GM18502 (cell line): ENCODE measurements around the gene KCNT2.

Experiments used
- ATAC-seq: cut with Tn5 transposase; IDR thresholded peaks from one replicate; pipeline ENCODE4 v1.9.1; 2021; ENCODE audit warnings: mild to moderate bottlenecking; ENCODE audit not compliant: unreplicated experiment, poor library complexity

The KCNT2 gene

GRCh38 chr1:196461521-196461920, 146.7 kb downstream of the KCNT2 start:
- ATAC-seq, result no peak

GRCh38 chr1:196459383-196459782, 148.9 kb downstream of the KCNT2 start:
- ATAC-seq, result no peak

- no peak for ATAC-seq
These were observed 153.4 kb downstream of the KCNT2 start for GRCh38 chr1:196454792-196455191.

- no peak for ATAC-seq
These were observed 157.1 kb downstream of the KCNT2 start for GRCh38 chr1:196451103-196451502.

GRCh38 chr1:196450143-196451095, 157.8 kb downstream of the KCNT2 start:
- ATAC-seq, result no peak

DNA sequence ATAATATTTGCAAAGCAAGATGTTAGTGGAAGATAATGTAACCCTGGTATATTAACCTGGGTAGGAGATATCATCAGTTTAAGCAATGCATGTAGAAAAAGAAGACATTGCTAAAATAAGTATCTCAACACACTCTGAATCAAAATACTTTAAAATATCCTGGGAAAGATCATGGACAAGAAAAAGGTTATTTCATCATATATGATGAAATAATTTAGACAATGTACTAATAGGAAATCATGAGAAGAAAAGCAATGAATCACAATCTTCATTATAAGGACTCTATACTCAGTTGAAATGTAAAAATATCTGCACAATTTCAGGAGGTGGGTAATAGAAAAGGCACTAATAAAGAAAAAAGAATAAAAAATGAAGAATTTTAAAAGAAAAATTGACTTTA, 158.8 kb downstream of the KCNT2 start:
- no peak for ATAC-seq

GRCh38 chr1:196445775-196446174, 162.5 kb downstream of the KCNT2 start:
- ATAC-seq, result no peak

DNA sequence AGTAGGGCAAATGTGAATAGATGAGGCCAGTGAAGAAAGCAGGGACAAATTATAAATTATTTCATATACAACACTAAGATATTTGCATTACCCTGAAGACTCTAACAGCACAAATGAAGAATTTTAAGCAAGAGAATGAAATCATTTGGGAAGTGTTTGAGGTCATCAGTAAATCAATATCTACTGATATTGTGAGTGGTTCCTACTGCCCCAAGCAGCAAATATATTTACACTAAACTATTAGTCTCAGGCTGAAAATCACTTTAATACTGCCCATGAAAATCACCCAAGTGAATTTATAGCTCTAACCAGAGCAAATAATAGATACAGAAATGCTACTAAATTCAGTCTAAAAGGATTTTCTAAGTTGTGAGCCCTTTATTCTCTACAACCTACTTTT, 163.6 kb downstream of the KCNT2 start:
- ATAC-seq, result no peak

DNA sequence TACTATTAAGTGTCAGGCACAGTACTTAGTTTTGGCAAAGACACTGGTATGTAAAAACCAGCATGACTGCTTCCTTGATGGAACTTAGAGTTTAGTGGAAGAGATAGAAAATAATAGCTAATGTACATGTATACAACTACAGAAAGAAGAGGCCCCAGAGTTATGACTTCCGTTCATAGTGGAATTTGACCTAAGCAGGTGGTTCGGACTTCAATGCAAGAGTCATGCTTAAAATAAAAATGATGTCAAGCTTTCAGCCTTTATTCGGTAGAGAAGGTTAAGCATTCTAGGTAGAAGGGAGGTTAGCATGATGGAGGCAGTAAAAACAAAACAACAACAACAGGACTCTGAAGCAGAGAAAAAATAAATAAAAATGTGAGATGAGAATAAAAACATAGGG, 165.9 kb downstream of the KCNT2 start:
- no peak for ATAC-seq

DNA sequence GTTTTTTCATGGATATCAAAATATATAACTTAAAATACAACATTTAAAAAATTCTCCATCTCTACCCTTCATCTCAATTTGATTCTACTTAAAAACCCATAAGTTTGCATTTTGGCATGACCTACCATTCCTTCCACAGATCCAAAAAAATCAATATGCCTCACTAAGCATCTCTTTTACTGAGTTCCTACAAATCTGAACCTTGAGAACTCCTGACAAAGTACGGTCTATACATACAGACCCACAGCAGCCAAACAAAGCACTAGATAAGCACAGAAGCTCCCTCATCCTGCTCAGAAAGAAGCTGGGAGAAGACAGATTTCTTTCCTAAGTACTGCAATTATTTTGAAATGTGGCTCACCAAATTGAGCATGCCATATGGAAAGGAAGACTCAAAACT, 167.5 kb downstream of the KCNT2 start:
- no peak for ATAC-seq

- no peak for ATAC-seq
These were observed 169.9 kb downstream of the KCNT2 start for GRCh38 chr1:196438329-196438728.

- ATAC-seq, result no peak
These were observed 170.6 kb downstream of the KCNT2 start for GRCh38 chr1:196437671-196438070.

DNA sequence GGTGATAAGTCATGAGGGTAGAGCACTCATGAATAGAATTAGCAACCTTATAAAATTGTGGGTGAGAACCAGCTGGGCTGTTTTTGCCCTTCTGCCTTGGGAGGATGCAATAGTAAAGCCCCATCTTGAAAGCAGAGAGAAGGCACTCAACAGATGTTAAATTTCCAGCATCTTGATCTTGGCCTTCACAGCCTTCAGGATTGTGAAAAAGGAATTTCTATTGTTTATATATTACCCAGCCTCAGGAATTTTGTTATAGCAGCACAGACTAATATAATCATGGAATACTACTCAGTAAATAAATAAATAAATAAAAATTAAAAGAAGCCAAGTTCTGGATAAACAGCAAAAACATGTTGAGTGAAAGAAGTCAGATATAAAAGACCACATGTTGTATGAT, 175.2 kb downstream of the KCNT2 start:
- ATAC-seq, result no peak

- ATAC-seq, result no peak
These were observed 180.1 kb downstream of the KCNT2 start for GRCh38 chr1:196427976-196428734.

DNA sequence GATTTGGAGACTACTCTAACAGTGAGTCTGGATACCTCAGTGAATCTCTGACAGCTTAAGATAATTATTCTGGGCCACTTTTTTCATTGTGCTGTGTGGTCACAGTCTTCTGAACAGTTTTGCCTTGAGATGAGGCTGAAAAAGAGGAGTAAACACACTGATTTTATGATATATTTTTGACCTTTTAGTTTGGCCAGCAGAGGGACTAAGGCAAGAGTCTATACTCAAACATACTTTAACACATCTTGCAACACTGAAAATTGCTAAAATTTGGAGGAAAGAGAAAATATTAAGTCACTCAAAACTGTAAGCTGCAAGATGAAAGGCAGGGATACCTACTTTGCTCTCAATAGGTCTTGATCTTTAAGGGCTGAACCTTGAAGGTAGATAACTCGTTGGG, 182.7 kb downstream of the KCNT2 start:
- ATAC-seq, result no peak

- ATAC-seq, result no peak
These were observed 184.6 kb downstream of the KCNT2 start for GRCh38 chr1:196423612-196424011.

GRCh38 chr1:196418772-196419171, 189.5 kb downstream of the KCNT2 start:
- no peak for ATAC-seq

- ATAC-seq, result no peak
These were observed 192.3 kb downstream of the KCNT2 start for GRCh38 chr1:196415978-196416377.

GRCh38 chr1:196412326-196412725, 195.9 kb downstream of the KCNT2 start:
- no peak for ATAC-seq

DNA sequence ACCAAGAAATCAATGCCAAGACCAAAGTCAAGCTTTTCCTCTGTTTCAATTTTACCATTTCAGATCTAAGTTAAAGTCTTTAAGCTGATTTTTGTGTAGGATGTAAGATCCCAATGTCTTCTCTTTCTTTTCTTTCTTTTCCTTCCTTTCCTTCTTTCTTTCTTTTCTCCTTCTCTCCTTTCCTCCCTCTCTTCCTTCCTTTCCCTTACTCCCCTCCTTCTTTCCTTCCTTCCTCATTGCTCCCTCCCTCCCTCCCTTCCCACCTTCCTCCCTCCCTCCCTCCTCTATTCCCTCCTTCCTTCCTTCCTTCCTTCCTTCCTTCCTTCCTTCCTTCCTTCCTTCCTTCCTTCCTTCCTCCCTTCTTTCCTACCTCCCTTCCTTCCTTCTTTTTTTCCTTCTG, 197.5 kb downstream of the KCNT2 start:
- no peak for ATAC-seq

DNA sequence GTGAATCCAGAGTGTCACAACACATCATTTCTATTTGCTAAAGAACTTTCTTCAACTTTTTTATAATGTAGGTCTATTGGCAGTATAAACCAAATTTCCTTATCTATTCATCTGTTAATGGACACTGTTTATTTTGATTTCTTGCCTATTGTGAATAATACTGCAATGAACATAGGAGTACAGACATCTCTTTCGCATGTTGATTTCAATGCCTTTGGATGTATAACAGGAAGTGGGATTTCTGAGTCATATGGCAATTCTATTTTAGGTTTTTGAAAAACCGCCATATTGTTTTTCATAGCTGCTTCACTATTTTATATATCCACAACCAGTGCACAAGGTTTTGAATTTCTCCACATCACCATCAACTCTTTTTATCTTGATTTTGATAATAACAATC, 198.7 kb downstream of the KCNT2 start:
- ATAC-seq, result no peak
